Suppressor macrophage (primary cell): ENCODE measurements around the gene PREX1.

Source experiments
- DNase-seq, 4 experiments: peaks; one replicate each; pipeline ENCODE4 v3.0.0-alpha.2; 2020 to 2022

Gene PREX1

DNA sequence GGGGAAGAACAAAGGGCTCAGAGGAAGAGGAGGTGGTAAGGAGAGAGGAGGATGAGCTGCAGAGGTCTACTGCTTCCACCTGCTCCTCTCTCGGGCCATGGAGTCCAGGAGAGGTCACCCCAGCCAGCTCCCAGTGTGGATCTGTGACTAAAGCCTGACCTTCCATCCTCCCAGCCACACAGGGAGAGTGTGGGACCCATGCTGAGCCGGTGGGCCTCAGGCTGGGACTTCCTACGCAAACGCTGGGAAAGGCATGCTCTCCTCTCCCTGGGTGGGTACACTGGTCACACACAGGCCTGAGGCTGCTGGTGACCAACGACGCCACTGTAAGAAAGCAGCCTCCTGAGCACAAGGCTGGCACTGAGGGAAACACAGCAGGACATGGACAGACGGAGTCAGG is 111.3 kb downstream of the PREX1 start:
- no peak for DNase-seq

DNA sequence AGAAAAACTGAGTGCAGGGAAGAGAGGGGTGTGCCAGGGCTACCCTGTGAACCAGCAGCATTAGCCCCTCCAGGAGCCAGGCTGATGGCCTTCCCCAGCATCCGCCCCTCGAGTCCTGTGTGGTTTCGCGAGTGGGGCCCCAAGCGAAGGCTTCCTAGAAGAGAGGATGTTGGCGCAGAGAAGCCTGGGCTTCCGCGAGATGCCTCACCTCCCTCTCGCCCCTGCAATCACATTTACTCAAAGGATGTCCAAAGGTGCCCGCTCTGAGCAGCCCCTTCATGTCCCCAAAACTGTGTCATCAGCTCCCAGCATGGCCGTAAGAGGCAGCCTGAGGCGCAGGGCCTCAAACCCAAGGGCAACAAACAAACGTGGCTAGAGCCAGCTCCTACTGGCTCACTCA is 111.7 kb downstream of the PREX1 start:
- no peak for DNase-seq

DNA sequence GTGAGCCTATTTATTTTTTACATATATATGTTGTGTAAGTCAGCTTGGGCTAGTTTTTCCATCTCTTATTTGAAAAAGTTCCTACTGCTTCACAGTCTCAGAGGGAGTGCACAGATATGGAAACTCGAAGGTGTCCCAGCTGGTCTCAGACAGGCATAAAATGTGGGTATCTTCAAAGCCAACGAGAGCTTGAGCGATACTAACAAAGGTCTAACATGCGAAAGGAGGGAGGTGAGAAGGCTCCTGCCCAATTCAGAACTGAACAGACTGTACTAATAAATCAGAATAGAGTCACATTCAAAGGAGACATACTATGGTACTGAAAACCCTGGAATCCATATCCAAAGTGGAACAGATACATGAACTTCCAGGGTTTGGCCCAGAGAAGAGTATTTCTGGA is 113.0 kb downstream of the PREX1 start:
- no peak for DNase-seq

DNA sequence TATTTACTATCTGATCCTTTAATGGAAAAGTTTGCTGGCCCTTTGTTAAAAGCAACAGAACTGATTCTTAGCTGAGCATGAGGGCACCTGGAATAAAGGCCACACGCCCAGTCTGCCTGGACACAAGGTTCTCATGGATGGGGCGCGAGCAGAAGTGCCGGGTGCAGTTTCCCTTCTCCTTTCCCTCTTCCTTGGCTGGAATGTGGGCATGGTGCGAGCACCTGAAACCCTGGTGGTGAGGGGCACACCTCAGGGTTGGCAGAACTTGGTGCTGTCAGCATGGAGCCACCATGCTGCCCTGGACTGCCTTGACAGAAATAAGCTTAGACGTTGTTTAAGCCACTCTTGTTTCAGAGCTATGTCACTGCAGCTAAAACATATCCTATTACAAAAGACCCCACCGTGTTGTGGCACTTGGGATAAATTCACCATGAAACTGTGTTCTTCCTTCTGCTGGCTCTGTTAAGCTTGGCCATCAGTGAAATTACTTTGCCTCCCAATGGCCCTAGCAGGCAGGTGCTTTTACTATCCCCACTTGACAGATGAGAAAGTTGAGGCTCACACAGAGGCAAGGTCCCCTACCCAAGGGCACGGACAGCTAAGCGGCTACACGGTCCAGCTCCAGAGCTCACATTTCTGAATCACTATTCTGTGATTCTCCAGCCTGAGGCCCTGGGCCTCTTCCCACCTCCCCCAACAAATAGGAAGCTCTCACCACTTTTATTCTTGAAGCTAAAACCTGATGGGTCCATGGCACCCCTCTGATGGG is 115.9 kb downstream of the PREX1 start:
- no peak for DNase-seq

DNA sequence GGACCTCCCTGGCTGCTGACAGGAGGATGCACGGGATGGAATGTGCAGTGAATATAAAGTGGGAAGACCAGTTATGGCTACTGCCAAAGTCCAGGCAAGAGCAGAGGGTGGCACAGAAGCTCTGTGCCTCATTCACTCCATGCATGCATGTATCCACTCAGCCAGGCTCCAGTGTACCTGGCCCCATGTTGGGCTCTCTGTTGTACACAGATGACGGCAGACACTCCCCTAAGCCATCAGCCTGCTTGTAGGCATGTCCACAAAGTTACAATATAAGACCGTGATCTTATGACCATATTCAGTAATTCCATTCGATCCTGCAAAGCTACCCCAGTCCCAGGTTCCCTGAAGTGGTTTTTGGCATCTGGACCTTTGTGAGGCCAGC is 116.8 kb downstream of the PREX1 start:
- no peak for DNase-seq

DNA sequence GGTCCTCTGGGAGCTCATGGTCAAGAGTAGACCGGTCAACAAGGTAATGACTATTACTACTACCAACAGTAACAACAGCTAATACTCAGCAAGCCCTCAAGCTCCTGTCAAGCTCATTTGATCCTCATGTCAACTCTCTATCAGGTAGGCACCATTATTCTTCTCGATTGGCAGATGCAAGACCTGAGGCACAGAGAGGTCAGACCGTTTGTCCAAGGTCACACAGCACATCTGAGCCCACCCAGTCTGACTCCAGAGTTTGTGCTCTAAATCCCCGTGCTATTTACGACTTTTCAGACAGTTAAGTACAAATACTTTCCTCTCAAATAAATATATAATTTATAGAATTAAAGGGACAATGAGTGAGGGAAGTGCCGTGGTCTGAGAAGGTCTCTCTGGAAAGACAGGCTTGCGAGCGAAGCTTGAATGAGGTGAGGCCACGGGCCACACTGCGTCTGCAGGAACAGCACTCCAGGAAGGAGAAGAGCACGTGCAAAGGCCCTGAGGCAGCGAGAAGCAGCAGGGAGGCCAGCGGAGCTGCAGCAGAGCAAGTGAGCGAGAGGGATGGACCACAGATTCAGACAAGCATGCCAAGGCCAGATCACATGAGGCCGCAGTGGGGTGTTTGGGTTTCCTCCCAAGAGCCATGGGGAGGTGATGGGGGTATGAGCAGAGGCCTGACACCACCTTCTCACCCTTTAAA is 117.3 kb downstream of the PREX1 start:
- no peak for DNase-seq

DNA sequence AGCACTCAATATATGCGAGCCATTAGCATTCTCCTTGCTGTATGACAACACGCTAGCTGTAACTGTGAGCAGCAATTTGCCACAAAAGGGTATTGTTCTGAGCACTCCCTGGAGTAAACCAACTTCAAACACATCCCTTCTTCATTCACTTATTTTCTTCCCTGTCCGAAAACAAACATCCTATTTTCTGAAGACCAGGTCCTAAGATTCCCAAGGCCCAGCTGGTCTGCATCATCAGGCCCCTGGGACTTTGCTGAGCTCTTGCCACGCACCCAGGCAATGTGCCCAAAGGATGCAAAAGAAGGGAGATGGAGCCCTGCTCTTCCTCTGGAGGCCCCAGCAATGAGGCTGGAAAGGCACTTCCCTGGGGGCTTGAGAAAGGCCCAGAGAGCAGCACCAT is 118.1 kb downstream of the PREX1 start:
- no peak for DNase-seq

DNA sequence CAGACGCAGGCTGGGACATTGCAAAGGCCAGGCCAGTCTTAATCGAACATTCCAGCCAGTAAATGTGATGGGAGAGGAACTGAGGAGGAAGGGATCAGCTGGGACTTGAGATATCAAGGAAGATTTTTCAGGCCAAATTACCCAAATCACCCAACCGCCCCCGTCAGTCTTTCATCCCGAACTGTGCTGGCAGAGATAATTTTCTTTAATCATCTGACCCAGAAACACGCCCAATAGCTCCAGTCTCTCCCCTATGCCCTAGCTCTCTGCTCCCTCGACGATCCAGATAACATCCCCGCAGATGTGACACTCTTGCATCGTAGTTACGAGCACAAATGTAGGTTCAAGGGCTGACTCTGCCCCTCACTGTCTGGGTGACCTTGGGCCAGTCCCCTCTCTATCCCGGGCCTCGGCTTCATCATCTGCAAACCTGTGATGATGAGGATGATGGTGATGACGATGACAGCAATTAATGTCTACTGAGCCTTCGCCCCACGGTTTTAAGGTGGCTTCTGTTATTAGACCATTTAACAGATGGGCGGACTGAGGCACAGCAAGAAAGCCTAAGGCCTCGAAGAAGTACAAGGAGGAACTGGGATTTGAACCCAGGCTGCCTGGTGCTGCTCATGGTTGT is 118.6 kb downstream of the PREX1 start:
- no peak for DNase-seq

DNA sequence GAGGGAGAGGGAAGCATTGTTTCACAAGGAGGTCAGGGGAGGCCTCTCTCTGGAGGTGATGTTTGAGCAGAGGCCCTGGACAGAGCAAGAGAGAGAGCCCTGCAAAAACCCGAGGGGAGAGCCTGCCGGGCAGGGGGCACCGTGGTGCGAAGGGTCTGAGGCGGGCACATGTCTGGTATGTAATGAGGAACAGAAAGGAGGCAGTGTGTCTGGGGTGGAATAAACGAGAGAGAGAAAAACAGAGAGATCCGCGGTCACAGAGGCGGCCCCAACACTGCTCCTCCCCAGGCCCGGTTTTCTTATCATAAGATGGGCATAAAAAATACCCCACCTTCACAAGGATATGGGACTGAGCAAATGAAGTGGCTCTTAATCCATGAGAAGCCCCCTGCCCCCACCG is 119.2 kb downstream of the PREX1 start:
- DNase-seq, result no peak

DNA sequence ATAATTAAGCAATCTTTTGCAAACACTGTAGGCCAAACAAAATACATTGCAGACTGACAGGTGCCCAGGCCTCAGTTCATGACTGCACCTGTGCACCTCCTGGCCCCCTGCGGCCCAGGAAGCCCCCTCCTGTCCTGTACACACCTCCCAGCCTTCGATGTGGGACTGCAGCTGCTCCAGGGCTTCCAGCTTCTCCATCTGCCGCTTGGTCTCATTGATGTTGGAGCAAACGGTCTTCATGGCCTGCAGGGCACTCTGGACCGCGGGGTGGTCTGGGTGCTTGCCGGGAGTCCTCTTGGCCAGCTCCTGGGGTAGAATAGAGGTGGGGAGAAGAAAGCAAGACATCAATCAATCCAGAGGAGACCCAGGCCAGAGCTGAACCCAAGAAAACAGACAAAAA is 119.7 kb downstream of the PREX1 start:
- no peak for DNase-seq

DNA sequence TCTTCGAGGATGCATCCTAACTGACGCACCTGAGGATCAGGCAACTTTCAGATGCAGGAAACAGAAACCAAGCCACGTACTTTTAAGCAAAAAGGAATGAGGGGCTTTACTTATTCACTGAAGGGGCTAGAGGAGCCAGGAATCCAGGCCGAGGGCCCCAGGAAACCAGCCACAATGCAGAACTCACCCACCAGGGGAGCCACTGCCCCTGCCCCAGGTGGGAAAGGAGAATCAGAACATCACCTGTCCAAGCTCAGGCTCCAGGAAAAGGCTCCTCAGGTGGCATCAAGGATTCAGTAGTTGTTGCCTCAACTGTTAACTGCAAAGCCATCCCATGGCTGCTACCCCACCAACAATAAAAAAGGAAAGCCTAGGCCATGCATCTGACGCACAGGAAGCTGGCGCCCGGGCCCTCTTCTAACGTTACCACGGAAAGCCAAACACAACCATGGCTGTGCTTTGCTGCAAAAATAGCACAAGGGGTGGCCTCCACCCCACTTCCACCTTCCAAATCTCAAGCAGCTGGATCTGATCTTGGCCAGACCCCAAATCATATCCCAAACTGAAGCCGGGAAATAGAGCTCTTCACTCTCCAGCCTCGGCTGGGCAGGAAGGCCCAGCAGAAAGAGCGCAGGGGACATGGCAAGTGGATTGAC is 121.0 kb downstream of the PREX1 start:
- DNase-seq, result peak in 1 of 4 experiments; percentile 20

DNA sequence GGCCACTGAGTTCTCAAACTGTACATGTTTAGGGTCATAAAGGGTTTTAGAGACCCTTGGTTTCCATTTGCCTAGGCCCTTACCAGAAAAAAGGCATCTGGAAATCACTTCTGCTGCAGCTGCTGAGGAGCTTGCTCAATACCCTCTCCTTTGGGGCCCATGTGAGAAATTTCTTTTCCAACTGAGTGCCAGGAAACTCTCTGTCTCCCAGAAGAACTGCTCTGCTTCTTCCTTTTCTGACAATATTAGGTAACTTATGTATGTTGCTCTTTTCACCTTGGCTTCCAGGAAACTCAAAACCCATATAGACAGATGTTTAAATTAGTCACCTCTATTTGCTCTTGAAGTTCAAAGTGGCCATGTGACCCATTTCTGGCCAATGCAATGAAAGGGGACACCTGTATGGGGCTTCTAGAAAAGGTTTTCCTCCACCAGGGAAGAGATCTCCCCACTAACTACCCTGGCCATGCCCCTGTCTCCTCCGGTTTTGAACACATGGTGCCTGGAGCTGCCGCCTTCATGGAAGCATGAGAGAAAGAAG is 121.6 kb downstream of the PREX1 start:
- DNase-seq, result peak in 1 of 4 experiments; percentile 19

DNA sequence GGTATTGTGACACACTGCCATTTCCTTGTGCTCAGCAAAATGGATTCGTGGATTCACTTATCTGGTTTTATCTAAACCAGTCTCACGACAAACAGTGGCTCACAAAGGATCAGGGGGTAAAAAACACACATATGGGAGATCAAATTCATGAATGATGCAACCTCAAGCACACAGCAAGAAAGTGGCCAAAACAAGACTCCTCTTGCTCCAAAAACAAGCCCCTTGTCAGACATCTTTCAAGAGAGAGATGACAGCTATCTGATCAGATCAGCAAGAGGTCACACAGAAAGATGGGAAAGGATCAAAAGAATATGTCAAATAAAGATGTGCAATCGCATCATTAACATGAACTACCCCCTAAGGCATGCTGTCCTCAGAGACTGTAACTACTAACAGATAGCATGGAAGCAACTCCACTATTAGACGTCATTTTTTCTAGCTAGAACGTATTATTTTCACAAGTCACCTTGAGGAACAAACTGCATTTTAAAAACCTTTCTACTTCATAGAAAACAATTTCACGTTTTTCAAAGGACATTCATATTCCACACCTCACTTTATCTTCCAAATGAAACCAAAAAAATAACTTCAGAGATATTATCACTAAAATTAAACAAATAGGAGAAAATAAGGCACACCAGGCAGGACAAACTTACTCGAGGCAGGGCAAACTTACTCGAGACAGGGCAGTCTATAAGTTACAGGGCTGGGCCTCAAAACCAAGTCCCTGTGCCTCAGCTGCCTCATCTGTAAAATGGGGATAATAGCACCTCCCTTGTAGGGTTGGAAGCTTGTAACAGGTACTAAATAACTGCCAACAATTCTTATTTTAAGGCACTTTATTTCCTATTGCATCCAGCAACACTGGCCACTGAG is 122.3 kb downstream of the PREX1 start:
- DNase-seq, result no peak

DNA sequence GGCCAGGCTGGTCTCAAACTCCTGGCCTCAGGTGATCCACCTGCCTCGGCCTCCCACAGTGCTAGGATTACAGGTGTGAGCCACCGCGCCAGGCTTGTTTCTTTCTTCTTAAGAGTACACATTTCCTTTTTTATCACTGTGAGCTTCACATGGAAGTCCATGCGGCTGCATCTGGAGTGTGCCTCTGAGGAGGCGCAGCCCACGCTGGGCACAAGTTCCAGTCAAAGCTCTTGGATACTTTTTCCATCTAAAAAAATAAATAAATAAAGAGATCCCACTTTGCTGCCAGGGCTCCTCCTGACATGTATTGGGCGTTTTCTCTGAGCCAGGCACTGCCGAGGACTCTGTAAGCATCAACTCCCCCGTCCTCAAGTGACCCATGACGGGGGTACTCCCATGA is 123.0 kb downstream of the PREX1 start:
- no peak for DNase-seq

DNA sequence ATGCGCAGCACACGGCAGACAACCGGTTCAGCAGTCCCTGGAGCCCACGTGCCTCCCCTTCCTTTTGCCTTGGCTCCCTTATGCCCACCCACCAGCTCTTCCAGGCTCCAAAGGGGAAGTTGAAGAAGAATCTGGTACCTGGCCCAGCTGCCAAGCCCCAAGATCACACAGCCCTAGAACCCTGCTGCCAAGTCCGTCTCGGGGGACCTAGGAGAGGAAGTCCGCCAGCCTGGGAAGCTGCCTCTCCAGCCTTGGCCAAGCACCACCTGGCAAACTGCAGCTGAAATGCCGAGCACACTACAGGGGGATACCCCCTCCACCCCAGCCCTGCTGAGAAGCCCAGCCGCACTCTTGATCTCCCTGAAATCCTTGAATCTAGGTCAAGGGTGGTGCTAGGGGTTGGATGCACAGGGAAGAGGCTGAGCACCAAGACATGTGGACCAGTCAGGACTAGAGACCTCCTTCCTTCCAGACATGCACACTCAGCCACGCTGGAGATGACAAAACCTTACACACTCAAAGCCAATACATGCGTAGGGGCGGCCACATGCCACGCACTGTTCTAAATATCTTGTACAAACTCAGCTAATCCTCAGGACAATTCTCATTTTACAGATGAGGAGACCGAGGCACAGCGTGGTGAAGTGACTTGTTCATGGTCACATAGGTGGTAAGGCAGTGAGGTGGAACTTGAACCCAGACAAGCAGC is 124.1 kb downstream of the PREX1 start:
- no peak for DNase-seq

DNA sequence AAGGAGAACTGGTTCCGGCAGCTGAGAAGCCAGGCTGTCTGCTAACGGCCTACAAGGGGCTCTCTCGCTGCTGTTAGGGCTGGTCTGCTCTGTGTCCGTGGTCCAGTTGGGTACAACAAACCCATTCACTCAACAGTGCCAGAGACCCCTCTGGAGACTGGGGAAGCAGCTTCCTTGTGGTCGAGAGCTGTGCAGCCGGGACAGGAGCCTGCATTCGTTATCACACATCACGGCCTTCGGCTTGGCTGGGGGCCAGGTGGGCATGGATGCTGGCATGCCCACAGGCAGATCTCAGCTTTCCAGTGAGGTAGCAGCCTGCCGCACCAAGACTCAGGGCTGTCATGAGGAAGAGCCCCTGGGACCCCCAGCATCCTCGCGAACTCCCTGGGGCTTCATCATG is 124.7 kb downstream of the PREX1 start:
- no peak for DNase-seq

DNA sequence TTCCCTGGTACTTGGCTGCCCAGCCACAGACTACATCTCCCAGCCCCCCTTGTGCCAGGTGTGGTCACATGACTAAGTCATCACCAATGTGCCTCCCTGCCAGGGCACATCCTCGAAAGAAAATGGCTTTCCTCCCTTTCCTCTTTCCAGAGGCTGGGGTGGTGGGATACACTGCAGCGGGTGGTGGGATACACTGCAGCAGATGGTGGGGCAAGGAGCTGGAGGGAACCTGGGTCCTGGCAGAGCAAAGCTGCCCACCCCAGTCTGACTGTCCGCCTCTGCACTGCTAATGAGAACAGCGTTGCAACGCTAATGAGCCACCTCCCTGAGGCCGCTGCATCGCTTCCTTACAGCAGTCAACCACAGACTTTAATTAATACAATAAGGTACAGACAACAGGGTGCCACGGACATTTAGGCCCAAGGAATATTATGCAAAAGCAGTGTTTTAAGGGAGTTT is 125.3 kb downstream of the PREX1 start:
- no peak for DNase-seq

DNA sequence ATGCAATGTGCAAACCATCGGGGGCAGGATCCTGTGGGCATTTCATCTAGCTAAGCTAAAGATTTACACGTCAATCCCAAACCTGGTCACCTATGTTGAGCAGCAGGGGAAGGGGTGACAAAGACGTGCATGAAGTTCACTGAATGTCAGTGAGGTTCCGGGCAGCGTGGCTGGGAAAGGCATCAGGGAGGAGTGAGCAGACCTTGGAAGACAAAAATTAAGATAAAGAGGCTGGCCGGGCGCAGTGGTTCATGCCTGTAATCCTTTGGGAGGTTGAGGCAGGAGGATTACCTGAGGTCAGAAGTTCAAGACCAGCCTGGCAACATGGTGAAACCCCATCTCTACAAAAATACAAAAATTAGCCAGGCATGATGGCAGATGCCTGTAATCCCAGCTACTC is 126.1 kb downstream of the PREX1 start:
- DNase-seq, result no peak

DNA sequence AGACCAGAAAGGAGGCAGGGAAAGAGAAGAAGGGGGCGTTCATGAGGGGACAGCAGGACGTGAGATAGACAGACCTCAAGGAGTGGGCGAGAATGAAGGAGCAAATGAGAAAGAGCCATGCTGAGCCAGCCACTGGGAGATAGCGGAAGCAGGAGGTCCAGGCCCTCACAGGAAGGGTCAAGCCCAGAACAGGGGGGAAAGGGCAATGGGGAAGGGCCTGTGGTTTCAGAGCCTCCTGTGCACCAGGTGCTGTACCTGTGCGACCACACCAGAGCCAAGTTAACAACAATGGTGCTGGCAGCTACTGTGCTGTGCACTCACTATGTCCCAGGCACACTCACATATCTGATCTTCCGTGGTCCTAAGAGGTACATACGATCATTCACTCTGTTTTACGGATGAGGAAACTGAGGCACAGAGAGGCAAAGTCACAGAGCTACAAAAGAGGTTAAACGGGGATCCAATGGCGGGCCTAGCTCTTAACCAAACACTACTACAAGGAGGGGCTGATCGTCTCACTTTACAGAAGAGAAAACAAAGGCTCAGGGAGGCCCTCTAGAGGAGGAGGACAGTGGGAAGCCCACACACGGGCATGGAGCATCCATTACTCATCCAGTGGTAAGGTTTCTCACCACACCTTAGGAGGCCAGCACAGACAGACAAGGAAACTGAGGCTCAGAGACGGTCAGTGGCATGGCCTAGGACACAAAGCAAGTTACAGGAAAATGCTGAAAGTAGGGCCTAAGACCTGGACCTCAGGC is 129.1 kb downstream of the PREX1 start:
- DNase-seq, result no peak

DNA sequence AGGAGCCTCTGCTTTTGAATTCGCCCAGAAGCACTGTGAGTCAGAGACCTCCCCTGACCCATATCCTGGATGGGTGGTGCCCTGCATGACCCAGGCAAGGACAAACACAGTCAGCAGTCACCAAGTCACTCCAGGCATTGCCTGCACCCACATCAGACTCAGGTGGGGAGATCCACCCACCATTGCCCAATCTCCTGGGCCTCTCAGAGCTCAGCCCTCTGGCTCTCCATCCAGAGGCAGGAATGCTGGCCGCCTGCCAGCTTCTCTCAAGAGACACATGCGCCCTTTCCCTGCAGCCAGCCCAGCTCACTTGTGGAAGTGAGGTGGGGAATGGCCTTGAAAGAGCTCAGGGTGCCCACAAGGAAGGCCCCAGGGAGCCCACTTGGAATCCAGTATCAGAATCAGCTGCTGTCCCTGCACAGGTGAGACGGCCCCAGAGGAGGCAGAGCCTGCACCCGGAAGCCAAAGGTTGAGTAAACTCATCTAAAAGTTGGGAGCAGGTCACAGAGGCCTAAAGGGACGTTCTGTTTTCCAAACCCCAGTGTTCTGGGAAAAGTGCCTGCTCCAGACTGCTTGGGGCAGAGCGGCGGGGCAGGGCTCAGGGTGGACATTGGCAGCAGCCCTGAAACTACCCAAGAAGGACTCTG is 129.8 kb downstream of the PREX1 start:
- DNase-seq, result peak in 1 of 4 experiments; percentile 28
